CD1c-positive myeloid dendritic cell (primary cell): ENCODE data around the gene UFSP2.

Experiments used
- DNase-seq: peaks from one replicate; pipeline ENCODE4 v3.0.0-alpha.2; 2016; ENCODE audit errors: extremely low spot score

The UFSP2 gene

DNA sequence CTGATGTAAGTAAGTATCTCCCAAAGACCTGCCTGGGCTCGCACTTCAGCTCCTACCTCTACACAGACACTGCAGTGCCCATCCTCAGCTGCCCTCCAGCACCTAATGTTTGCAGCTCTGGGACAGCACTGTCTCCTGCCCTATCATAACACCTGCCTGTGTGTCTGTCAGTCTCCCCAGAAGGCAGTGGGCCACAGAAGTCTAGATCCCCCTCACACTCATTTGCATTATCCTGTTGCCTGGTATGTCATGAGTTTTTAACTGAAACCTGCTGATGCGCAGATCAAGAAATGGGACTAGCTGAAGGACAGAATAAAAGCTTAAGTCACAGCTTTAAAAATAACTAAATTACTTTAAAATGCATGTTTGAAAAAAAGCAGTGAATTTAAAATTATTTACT, 73.0 kb downstream of the UFSP2 start:
- DNase-seq: no peak

DNA sequence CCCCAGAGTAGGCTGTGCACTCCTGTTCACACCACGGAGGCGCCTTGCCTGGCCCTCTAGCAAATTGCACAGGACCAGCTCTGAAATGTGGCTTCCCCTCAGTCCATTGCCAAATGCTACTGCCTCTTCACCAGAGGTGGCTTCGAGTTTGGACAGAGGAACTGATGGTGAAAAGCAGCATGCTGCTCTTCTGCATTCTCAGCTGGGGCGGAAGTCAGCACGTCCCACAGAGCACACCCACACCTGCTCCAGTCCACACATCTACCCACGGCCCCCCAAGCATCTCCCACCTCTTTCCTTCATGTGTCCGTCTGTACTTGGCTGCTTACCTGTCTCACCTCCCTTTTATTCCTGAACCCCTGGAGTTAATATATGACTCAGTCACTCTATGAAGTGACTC, 73.6 kb downstream of the UFSP2 start:
- no peak for DNase-seq

DNA sequence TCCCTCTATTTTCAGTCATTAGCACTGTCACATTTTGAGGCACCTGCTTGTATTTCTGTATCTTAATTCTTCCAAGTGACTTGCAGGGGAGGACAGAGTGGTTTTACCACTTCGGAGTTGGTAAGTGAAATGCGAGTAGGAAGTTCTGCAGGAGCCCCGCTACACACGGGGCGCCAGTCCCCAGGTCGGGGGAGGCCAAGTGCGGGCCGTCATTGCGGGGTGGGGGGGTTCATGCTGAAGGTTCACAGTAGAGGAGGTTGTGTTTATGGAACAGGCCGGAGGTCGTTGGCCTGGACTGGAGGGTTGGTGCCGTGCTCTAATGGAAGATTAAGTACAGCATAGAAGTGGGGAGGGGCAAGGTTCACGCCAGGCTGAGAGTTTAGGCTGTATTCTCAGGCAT, 74.1 kb downstream of the UFSP2 start:
- no peak for DNase-seq
